ENCODE measurements around the gene PKP2. TPM values are rescaled to one million over a fixed set of nuclear protein-coding genes. Genes with fewer than 3 reads are reported as not detected.

PKP2 gene
- total and polyA plus RNA-seq, 9 of the 15 experiments (the other 6 are each of a cell fraction or from before 2014, with no cell fraction given) = 1.6 to 4.2 (median 2.8) TPM

- TF ChIP-seq EP400 (IDR thresholded peaks at IDR 0.05) (peak; percentile 68), IFI16 (CRISPR knock-in tag; IDR thresholded peaks at IDR 0.05) (no peak), ZKSCAN1 (IDR thresholded peaks at IDR 0.05; ENCODE audit: low read depth, low read length) (no peak), MAFF (IDR thresholded peaks at IDR 0.05; ENCODE audit: low read length) (no peak), RBM14 (IDR thresholded peaks at IDR 0.05; ENCODE audit: borderline replicate concordance, insufficient read depth, low read depth, low read length) (no peak)
- TF ChIP-seq, protein P1, sequence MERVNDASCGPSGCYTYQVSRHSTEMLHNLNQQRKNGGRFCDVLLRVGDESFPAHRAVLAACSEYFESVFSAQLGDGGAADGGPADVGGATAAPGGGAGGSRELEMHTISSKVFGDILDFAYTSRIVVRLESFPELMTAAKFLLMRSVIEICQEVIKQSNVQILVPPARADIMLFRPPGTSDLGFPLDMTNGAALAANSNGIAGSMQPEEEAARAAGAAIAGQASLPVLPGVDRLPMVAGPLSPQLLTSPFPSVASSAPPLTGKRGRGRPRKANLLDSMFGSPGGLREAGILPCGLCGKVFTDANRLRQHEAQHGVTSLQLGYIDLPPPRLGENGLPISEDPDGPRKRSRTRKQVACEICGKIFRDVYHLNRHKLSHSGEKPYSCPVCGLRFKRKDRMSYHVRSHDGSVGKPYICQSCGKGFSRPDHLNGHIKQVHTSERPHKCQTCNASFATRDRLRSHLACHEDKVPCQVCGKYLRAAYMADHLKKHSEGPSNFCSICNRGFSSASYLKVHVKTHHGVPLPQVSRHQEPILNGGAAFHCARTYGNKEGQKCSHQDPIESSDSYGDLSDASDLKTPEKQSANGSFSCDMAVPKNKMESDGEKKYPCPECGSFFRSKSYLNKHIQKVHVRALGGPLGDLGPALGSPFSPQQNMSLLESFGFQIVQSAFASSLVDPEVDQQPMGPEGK (CRISPR knock-in tag; IDR thresholded peaks at IDR 0.05; ENCODE audit: borderline replicate concordance) = no peak
- TF ChIP-seq, protein P2, sequence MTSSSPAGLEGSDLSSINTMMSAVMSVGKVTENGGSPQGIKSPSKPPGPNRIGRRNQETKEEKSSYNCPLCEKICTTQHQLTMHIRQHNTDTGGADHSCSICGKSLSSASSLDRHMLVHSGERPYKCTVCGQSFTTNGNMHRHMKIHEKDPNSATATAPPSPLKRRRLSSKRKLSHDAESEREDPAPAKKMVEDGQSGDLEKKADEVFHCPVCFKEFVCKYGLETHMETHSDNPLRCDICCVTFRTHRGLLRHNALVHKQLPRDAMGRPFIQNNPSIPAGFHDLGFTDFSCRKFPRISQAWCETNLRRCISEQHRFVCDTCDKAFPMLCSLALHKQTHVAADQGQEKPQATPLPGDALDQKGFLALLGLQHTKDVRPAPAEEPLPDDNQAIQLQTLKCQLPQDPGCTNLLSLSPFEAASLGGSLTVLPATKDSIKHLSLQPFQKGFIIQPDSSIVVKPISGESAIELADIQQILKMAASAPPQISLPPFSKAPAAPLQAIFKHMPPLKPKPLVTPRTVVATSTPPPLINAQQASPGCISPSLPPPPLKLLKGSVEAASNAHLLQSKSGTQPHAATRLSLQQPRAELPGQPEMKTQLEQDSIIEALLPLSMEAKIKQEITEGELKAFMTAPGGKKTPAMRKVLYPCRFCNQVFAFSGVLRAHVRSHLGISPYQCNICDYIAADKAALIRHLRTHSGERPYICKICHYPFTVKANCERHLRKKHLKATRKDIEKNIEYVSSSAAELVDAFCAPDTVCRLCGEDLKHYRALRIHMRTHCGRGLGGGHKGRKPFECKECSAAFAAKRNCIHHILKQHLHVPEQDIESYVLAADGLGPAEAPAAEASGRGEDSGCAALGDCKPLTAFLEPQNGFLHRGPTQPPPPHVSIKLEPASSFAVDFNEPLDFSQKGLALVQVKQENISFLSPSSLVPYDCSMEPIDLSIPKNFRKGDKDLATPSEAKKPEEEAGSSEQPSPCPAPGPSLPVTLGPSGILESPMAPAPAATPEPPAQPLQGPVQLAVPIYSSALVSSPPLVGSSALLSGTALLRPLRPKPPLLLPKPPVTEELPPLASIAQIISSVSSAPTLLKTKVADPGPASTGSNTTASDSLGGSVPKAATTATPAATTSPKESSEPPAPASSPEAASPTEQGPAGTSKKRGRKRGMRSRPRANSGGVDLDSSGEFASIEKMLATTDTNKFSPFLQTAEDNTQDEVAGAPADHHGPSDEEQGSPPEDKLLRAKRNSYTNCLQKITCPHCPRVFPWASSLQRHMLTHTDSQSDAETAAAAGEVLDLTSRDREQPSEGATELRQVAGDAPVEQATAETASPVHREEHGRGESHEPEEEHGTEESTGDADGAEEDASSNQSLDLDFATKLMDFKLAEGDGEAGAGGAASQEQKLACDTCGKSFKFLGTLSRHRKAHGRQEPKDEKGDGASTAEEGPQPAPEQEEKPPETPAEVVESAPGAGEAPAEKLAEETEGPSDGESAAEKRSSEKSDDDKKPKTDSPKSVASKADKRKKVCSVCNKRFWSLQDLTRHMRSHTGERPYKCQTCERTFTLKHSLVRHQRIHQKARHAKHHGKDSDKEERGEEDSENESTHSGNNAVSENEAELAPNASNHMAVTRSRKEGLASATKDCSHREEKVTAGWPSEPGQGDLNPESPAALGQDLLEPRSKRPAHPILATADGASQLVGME (CRISPR knock-in tag; IDR thresholded peaks at IDR 0.05) = 0 out of 2 replicates have a peak, but pooled peaks have one; percentile 9
- TF ChIP-seq, protein P3, sequence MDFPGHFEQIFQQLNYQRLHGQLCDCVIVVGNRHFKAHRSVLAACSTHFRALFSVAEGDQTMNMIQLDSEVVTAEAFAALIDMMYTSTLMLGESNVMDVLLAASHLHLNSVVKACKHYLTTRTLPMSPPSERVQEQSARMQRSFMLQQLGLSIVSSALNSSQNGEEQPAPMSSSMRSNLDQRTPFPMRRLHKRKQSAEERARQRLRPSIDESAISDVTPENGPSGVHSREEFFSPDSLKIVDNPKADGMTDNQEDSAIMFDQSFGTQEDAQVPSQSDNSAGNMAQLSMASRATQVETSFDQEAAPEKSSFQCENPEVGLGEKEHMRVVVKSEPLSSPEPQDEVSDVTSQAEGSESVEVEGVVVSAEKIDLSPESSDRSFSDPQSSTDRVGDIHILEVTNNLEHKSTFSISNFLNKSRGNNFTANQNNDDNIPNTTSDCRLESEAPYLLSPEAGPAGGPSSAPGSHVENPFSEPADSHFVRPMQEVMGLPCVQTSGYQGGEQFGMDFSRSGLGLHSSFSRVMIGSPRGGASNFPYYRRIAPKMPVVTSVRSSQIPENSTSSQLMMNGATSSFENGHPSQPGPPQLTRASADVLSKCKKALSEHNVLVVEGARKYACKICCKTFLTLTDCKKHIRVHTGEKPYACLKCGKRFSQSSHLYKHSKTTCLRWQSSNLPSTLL (IDR thresholded peaks at IDR 0.05) = no peak
Observed at GRCh38 chr12:32755654-32756475, 140.7 kb downstream of the PKP2 start, which contains the start of gene YARS2 (continued).
